Mammary epithelial cell (primary cell): ENCODE measurements around the gene TXLNB.

Experiments used
- CTCF ChIP-seq, 2 donors: IDR thresholded peaks in 1 of 2; conservative IDR thresholded peaks in 1 of 2; 2 replicates each; pipeline ENCODE4 v1.5.1; 2011 to 2012; ENCODE audit warnings: inconsistent platforms in 2 of 2, low read length in 2 of 2, mild to moderate bottlenecking in 2 of 2, control low read depth in 1 of 2, low read depth in 1 of 2; ENCODE audit not compliant: insufficient read depth in 1 of 2; ENCODE audit errors: extremely low read depth in 1 of 2
- EZH2 ChIP-seq: IDR thresholded peaks from 2 replicates; pipeline ENCODE4 v1.6.1; 2012; ENCODE audit warnings: low read length, inconsistent platforms, borderline replicate concordance

GRCh38 chr6:139327038-139327437 is 35.2 kb upstream of the TXLNB start:
- TF ChIP-seq CTCF (conservative IDR thresholded peaks at IDR 0.05 in 1 of 2, IDR thresholded peaks at IDR 0.05 in 1 of 2; ENCODE audit: extremely low read depth in 1 of 2, insufficient read depth in 1 of 2, low read depth in 1 of 2, low read length in 2 of 2) (no peak), EZH2 (no peak)
